ENCODE data around the gene BRCA1.

DNA sequence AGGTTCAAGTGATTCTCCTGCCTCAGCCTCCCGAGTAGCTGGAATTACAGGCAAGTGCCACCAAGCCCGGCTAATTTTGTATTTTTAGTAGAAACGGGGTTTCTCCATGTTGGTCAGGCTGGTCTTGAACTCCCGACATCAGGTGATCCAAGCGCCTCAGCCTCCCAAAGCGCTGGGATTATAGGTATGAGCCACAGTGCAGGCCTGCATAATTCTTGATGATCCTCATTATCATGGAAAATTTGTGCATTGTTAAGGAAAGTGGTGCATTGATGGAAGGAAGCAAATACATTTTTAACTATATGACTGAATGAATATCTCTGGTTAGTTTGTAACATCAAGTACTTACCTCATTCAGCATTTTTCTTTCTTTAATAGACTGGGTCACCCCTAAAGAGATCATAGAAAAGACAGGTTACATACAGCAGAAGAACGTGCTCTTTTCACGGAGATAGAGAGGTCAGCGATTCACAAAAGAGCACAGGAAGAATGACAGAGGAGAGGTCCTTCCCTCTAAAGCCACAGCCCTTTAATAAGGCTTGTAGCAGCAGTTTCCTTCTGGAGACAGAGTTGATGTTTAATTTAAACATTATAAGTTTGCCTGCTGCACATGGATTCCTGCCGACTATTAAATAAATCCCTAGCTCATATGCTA lies 62.1 kb downstream of the BRCA1 start:
- TF ChIP-seq, protein P1, sequence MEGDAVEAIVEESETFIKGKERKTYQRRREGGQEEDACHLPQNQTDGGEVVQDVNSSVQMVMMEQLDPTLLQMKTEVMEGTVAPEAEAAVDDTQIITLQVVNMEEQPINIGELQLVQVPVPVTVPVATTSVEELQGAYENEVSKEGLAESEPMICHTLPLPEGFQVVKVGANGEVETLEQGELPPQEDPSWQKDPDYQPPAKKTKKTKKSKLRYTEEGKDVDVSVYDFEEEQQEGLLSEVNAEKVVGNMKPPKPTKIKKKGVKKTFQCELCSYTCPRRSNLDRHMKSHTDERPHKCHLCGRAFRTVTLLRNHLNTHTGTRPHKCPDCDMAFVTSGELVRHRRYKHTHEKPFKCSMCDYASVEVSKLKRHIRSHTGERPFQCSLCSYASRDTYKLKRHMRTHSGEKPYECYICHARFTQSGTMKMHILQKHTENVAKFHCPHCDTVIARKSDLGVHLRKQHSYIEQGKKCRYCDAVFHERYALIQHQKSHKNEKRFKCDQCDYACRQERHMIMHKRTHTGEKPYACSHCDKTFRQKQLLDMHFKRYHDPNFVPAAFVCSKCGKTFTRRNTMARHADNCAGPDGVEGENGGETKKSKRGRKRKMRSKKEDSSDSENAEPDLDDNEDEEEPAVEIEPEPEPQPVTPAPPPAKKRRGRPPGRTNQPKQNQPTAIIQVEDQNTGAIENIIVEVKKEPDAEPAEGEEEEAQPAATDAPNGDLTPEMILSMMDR (IDR thresholded peaks at IDR 0.05): no peak
- TF ChIP-seq EZH2 (IDR thresholded peaks at IDR 0.05; ENCODE audit: borderline replicate concordance, insufficient read depth, low read depth, low read length, poor library complexity, severe bottlenecking): no peak
